Limb (tissue), 2 donors: ENCODE data around the gene FKBP1B.
"Not testable (repeated sequence)": the region's sequence is repeated elsewhere in the genome, so short reads cannot be mapped to it uniquely, and the experiment has no call there.

Experiments
- DNase-seq, 2 donors: peaks; one replicate each; pipeline ENCODE4 v3.0.0-alpha.2; 2016; ENCODE audit errors: extremely low spot score in 2 of 2

FKBP1B gene

DNA sequence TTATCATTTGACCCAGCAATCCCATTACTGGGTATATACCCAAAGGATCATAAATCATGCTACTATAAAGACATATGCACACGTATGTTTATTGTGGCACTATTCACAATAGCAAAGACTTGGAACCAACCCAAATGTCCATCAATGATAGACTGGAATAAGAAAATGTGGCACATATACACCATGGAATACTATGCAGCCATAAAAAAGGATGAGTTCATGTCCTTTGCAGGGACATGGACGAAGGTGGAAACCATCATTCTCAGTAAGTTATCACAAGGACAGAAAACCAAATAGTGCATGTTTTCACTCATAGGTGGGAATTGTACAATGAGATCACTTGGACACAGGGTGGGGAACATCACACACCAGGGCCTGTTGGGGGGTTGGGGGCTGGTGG is 51.2 kb downstream of the FKBP1B start:
- not testable (repeated sequence) for DNase-seq

DNA sequence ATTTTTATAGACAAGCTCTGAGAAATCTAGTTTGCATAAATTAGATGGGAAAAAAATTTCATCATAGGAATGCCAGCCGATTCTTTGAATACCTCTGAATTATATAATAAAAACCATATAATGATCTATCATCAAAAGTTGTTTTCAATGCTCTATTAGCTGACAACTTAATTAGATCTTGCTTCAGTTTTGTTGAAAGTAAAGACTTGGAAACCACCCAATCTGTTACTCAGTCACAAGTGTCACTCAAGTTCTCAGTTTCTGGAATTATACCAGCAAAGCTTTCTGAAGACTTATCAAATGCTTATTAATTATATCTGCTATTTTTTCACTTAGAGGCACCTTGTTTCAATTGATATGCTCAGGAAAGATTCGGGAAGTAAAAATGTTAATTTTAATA is 52.5 kb downstream of the FKBP1B start:
- DNase-seq, result no peak

- DNase-seq, result no peak
Measured at GRCh38 chr2:24102677-24103076, 53.1 kb downstream of the FKBP1B start.

DNA sequence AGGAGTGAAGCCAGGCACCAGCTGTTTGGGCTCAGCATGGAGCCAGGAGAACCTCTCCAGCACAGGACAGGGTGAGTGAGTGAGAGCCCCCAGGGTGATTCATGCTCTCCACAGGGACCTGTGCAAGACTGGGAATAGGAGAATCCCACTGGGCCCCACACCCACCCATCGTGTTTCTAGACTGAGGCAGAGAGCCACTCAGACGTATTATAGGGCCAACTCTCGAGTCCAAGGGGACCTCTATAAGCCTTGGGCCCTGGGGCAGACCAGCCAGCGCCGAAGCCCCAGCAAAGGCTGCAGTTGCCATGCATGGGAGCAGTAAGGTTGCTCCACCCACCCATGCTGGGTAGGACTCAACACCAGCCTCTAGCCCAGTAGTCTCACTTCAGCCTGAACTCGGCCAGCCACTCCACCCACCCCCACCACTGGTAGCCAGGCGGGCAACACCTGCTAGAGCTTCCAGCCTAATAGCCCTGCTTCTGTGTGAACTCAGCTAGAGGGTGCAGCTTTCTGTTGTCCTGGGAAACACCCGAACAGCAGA is 54.6 kb downstream of the FKBP1B start:
- no peak for DNase-seq

DNA sequence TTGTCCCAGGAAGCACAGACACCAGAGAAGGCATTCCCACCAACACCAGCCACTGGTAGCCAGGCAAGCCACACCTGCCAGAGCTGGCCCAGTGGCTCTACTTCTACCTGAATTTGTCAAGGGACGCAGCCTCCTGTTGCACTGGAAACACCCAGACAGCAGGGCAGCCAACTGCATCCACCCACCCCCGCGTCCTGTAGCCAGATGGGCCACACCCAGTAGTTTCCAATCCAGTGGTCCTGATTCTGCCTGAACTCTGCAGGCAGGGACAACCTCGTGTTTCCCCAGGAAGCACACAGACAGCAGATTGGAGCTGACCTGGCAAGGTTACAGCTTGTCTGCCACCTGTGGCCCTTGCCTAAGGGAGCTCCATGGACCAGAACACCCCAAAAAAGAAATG is 55.4 kb downstream of the FKBP1B start:
- DNase-seq, result no peak

GRCh38 chr2:24105816-24106215 is 56.3 kb downstream of the FKBP1B start:
- DNase-seq, result no peak

DNA sequence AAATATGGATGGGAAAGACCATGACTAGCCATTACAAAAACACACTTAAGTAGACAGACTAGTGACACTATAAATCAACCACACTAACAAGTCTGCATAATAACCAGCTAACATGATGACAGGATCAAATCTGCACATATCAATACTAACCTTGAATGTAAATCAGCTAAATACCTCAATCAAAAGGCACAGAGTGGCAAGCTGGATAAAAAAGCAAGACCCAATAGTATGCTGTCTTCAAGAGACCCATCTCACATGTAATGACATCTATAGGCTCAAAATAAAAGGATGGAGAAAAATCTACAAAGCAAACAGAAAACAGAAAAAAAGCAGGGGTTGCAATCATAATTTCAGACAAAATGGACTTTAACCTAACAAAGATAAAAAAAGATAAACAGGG is 57.2 kb downstream of the FKBP1B start:
- DNase-seq, result no peak

GRCh38 chr2:24107336-24107735 is 57.8 kb downstream of the FKBP1B start:
- no peak for DNase-seq

DNA sequence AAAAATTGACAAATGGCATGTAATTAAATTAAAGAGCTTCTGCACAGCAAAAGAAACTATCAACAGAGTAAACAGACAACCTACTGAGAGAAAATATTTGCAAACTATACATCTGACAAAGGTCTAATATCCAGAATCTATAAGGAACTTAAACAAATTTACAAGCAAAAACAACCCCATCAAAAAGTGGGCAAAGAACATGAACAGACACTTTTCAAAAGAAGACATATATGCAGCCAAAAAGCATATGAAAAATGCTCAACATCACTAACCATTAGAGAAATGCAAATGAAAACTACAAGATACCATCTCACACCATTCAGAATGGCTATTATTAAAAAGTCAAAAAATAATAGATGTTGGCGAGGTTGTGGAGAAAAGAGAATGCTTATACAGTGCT is 59.9 kb downstream of the FKBP1B start:
- DNase-seq, result not testable (repeated sequence)

- DNase-seq, result no peak
Measured at GRCh38 chr2:24110660-24111303, 61.2 kb downstream of the FKBP1B start.

DNA sequence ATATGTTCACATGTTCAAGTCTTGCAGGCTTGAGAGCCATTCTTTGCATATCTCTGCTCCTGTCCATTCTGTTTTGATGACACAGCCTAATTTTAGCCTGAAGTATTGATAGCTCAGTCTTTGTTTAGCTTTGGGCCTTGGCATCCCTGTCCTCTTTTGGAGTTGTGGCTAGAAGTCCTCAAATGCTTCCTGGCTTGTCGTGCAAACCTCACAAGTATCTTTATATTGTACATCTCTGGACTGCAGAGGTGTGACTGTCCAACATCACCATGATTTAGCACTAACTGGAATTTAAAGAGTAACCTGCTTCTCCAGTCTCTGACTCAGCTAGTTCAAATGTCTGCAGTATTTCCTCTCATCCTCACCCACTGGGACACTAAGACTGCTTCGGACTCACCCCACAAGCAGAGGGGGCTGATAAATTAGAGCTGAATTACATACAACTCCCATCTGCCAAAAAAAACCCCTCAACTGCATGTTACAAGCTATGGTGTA is 61.9 kb downstream of the FKBP1B start:
- DNase-seq, result no peak
